Hepatocyte (in vitro differentiated cells): ENCODE data around the gene HPS4.

Experiments
- CTCF ChIP-seq: fragments of 200-600 bp; sonication (generic); IDR thresholded peaks from 2 replicates; pipeline ENCODE4 v1.5.1; 2016; ENCODE audit warnings: antibody characterized with exemption, mild to moderate bottlenecking; ENCODE audit not compliant: poor library complexity
- EZH2 ChIP-seq: fragments of 200-600 bp; sonication (generic); IDR thresholded peaks from 2 replicates; pipeline ENCODE4 v1.6.1; 2016; ENCODE audit warnings: antibody characterized with exemption, mild to moderate bottlenecking, borderline replicate concordance
- EZH2phosphoT487 ChIP-seq: fragments of 200-600 bp; sonication (generic); IDR thresholded peaks from one replicate; pipeline ENCODE4 v1.6.1; 2018; ENCODE audit warnings: antibody characterized with exemption, mild to moderate bottlenecking, low read depth, moderate library complexity; ENCODE audit not compliant: unreplicated experiment, severe bottlenecking

GRCh38 chr22:26514419-26515161 is 31.0 kb upstream of the HPS4 start:
- TF ChIP-seq CTCF (no peak), EZH2 (no peak), EZH2phosphoT487 (no peak)
